GM19240 (cell line): Measurements from ENCODE around the gene INPP5D.

Experiments used
- DNase-seq: peaks from one replicate; pipeline ENCODE4 v3.0.0; 2011; ENCODE audit warnings: low spot score; ENCODE audit not compliant: insufficient read length

INPP5D gene

DNA sequence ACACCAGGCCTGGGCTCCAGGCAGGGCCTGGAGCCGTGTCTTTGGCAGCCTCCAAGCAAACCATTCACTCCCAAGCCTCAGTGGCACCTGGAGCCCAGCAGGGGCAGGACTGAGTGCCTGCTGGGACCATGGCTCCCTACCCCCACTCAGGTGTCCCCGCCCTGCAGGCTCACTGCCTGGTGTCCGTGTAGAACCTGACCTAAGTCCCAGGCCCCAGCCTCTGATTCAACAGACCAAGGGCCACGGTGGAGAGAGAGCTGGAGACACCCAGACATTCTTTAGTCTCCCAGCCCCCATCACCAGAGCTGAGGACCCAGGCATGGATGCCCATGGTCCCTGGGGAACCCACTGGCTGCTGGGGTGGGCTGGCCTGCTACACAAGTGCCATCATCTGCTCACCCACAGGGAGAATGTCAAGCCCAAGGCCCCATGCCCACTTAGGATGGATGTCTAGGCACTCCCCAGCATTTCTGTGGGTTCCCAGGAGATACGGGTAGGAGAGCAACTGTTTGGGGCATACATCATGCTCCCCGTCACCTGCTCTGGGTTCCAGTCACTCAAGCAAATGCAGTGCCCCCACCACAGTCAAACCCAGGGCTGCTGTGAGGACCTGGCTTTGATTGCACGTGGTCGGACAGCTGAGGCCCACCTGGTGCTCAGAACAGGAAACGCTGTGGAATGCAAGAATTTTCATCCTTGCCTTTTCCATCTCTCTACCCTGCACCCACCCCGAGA, 148.4 kb downstream of the INPP5D start:
- DNase-seq: no peak

DNA sequence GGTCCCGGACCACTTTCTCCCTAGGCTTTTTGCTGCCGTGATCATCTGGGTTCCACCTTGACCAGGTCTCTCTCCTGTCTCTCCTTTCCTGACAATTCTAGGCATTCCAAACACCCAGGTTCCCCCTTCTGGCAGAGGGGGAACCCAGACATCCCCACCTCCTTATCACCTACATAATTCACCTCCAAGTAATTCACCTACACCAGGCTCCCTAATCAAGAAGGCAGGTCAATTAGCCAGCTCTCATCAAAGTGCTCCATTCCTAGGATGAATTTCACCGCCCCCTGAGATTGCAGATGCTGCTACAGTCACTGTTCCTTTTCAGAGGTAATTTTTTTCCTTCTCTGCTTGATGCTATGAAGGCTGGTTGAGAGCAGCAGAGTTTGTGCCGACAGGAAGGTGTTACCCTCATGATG, 149.0 kb downstream of the INPP5D start:
- no peak for DNase-seq

DNA sequence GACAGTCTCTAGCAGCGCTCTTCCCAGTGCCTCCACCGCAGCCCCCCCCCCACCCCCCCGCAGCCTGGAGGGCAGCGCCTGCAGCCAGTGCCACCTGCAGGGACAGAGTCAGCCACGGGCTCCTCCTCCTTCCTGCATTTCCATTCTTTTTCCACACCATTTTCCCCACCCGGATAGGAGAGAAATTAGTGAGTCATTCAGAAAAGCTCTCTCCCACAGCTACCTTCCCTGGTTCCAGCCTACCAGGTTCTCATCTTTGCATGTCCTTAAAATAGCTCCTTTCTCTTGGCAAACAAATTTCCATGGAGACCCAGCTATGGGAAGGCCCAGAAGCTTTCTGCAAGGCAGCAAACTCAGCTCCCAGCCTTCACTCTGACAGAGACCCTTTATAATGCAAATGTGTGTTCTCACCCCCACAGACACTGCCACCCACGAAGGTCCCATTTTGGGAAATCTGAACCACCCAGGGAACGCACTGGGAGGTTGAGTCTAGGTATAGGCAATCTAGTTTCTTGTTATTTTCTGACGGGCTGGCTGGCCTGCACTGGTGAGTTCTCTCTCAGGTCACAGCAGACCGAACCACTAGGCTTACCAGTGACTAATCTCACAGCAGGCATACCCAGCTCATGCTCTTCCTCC, 149.5 kb downstream of the INPP5D start:
- no peak for DNase-seq

DNA sequence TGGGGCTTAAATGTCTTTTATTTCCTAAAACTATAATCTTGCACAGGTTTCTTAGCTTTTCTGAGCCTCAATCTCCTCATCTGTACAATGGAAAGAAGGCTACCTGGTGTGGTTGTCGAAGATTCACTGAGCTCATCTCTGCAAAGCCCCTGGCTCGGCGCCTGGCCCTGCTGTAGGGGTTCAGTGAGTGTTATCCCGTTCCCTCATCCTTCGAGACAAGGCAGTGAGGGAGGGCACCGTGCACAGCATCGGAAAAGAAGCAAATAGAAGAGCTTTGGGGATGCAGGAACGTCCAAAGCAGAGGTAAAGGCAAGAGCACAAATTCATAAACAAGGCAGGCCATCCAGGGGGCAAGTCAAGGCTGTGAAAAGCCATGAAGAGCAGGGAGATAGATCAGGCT, 150.1 kb downstream of the INPP5D start:
- no peak for DNase-seq

DNA sequence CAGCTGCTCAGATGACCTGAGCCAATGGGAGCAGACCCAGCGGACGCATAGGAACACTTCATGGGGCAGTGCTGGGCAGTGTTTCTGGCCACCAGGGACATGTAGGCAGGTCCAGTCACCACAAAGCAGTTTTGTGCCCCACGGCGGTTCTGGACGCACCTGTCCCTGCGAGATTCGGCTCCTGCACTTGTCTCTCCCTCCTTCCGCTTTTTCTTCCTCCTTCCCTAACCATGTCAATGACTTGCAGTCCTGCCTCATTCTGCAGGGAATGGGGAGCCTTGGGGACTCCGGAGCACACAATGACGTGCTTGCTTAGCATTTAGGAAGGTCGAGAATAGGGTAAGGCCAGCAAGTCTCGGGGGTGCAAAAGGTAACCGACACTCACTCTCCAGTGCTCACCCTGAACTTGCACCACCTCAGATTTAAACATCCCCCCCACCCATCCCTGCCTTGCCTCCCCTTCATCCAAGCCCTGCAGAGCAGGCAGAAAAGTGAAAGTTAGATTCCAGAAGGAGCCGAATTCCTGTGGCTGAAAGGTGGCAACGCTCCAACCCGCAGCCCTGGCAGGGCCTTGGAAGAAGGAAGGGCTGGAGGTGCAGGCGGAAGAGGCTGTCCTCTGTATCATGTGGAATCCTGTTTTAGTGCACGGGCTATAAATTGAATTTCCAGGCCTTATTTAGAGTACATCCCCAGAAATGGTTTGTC, 150.9 kb downstream of the INPP5D start:
- DNase-seq: no peak

DNA sequence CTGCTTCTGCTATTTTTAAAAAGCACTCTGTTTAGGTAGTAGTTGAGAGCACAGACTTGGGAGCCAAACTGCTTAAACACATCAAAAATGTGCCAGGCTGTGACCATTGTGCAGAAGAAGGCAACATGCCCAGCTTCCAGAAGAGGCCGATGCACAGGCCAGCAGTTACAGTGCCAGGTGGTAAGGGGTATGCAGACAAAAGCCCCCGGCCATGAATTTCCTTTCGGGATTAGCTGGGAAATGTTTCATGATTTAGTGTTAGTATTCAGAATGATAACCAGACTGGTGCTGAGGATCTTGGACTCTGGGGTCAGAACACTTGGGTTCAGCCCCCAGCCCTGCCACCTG, 151.4 kb downstream of the INPP5D start:
- no peak for DNase-seq

DNA sequence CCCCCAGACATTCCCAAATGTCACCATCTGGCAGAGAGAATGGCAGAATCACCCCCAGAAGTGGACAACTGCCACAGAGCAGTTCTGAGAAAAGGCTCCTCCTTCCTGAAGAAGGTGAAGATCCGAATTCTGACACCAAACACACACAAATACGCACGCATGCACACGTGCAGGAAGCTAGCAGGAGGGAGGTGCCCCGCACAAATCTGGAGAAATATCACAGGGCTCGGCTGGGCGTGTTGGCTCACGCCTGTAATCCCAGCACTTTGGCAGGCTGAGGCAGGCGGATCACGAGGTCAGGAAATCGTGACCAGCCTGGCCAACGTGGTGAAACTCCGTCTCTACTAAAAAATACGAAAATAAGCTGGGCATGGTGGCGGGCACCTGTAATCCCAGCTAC, 152.9 kb downstream of the INPP5D start:
- no peak for DNase-seq

DNA sequence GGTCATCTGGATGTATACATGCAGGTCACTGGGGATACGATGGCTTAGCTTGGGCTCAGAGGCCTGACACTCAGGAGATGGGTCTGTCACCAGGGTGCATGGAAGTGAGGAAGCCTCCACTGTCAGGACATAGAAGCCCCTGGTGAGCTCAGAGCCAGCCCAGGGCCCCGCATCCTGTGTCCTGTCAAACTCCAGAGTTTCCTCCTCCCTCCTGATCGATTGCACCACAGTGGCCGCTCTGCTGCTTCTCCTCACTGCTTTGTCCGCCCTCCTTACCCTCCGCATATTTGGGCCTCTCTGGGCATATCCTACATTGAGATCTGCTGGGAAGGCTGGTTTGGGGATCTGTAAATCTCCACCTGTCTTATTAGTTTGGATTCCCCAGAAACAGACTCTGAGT, 153.8 kb downstream of the INPP5D start:
- no peak for DNase-seq

DNA sequence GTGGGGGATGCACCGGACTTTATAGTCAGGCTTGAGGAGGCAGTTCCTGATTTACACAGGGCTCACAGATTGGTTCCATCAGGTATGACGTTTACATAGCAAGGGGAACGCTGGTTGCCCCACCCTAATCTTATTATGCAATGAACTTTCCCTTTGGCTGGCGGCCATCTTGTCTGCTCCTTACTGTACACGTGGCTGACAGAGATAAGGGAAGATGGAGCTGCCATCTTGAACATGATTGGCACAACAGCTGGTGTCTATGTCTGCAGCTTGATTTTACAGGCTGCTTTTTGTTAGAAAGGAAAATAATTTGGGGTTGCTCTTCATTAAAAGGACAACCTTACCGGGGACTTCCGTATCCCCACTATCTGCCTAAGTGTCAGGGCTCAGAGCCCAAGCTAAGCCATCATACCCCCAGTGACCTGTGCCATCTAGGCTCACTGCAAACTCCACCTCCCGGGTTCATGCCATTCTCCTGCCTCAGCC, 157.8 kb downstream of the INPP5D start:
- no peak for DNase-seq

DNA sequence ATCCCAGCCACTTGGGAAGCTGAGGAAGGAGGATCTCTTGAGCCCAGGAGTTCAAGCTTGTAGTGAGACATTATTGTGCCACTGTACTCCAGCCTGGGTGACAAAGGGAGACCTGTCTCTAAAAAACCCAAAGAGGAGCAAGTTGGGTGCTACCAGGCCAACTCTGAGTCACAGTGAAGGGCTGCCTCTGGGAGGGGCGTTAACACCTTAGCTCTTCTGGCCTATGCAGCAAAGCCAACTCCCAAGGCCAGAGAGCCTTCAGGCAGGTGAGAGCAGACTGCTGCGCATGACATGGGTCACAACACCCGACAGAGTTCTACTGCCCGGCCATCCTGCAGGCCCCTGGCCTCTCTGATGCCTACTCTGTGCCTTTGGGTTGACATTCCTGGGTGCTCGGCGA, 158.7 kb downstream of the INPP5D start:
- DNase-seq: no peak

DNA sequence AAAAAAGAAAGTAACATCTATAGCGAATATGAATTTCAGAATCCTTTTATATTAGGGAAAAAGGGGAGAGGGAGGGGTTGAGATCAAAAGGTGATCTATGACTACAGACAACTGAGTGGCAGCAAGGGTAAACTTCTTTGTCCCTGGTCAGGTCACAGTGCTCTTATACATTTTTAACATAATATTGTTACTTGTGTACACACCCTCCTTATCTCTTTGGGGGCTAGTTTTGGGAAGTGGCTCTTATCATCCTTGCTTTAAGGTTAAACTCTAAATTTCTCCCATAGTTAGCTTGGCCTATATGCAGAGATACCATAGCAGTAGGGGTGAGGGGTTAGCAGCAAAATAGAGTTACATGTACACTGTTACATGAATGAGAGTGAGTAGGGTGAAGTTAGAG, 159.7 kb downstream of the INPP5D start:
- no peak for DNase-seq

DNA sequence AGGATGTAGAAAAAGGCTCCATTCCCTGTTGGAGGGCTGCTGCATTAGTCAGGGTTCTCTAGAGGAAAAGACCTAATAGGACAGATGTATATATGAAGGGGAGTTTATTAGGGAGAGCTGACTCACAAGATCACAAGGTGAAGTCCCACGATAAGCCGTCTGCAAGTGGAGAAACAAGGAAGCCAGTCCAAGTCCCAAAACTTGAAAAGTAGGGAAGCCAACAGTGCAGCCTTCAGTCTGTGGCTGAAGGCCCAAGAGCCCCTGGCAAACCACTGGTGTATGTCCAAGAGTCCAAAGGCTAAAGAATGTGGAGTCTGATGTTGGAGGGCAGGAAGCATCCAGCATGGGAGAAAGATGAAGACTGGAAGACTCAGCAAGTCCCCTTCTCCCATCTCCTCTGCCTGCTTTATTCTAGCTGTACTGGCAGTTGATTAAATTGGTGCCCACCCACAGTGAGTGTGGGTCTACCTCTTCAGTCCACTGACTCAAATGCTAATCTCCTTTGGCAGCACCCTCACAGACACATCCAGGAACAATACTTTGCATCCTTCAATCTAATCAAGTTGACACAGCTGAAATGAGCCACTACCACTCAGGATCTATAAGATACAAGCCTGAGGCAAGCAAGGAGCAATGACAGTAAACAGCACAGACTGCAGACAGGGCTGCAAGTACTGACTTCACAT, 161.4 kb downstream of the INPP5D start:
- DNase-seq: no peak

DNA sequence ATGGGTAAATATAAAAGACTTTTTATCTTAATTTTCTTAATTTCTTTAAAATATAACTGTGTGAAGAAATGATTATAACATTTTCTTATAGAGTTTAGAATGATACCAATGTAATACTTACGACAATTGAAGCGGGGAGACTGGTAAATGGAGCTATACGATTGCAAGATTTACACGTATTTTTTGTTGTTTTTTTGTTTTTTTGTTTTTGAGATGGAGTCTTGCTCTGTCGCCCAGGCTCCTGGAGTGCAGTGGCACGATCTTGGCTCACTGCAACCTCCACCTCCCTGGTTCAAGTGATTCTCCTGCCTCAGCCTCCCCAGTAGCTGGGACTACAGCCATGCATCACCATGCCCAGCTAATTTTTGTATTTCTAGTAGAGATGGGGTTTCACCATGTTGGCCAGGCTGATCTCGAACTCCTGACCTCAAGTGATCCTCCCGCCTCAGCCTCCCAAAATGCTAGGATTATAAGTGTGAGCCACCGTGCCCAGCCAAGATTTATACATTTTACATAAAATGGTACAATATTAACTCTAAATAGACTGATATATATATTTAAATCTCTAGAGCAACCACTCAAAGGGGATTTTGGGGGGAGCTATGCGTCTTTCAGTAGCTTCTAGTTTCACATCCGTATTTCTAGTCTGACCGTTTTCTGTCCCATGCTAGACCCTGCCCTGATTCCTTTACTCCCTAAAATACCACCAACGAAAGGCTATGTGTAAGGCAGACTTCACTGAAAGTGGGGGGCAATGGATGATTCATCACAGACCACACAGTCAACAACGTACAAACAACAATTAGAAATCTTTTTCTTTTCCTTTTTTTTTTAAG, 163.1 kb downstream of the INPP5D start:
- peak; percentile 66 for DNase-seq

DNA sequence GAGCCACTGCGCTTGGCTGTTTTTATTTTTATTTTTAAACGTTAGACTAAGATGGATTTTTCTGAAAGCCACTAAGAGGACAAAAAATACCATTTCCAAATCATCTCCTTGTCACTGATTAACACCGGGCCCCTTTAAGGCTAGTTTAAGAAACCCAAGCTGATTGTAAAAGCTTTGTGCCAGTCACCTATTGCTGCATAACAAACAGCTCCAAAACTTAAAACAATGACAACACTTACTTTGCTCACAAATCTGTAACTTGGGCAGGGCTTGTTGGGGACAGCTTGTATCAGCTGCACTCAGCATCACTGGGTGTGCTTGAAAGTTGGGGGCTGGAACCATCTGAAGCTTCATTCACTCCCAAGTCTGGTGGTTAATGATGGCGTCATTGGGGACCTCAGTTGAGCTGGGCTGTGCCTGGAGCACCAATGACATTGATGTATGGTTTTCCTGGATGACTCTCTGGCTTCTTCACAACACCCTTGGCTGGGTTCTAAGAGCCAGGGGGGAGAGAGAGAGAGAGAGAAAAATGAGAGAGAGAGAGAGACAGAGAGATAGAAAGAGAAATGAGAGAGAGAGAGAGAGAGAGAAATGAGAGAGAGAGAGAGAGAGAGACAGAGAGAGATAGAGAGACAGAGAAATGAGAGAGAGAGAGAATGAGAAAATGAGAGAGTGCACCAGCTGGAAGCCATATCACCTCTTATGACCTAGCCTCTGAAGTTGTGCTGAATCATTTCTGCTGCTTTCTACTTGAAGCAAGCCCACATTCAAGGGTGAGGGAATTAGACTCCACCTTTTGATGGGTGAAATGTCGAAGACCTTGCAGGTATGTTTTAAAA, 165.3 kb downstream of the INPP5D start:
- DNase-seq: no peak

DNA sequence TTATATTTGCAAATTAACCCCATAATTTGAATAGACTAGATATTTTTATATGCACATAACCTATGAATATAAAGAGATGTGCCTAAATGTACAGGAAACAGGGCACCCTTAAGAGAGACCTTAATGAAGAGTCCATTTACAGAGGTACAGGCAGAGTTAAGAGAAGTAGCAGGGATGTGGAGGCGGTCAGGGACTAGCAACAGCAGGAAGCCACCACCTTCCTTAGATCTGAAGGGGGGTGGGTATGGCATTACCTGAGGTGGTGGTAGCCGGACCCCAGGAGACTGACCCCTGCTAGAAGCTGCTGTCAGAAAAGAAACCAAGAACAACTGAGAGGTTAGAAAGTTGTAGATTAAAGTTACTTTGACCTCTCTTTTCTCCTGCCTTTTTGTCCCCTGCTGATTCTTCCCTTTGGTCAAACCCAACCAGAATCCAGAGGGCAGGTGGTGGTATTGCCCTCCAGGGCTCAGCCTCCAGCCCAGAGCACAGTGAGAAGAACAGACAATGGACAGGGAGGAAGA, 166.4 kb downstream of the INPP5D start:
- no peak for DNase-seq

DNA sequence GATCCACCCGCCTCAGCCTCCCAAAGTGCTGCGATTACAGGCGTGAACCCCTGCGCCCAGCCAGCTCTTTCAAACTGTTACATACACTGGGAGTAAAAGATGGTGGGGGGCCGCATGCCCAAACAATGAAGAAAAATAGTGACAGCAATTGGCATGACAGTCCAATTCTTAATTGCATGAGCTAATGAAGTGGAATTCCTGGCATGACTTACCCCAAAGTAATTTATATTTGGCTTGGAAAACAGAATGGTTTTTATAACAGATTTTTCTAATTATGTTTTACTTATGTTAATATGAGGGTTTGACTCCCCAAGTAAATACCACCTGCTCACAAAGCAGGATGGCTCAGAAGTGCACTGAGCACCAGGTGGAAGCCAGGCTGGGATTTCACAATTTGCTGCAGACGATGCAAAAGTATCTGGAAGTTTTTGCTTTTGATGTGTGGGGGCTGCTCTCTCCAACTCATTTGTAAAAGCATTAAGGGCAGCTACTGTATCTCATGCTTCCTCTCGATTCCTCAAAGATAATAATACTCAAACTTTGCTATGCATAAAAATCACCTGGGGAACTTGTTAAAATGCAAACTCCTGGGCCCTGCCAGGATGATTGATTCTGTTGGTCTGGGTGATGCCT, 167.3 kb downstream of the INPP5D start:
- no peak for DNase-seq

DNA sequence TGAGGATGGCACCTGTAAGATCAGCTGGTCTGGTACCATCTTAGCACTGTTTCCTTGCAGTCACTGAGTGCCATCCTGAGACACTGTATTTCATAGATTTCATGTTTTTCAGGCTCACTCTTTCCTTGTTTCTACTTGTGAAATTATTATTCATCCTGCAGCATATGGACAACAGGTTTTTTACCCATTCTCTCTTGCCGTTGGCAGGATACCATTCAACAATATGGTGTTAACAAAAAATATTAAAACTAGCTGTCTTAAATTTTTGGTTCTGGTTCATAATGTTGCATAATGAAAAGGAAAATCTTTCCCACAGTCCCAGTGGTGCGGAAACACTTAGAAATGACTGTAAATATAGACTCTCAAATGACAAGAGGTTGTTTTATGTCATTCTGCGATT, 168.2 kb downstream of the INPP5D start:
- DNase-seq: no peak

DNA sequence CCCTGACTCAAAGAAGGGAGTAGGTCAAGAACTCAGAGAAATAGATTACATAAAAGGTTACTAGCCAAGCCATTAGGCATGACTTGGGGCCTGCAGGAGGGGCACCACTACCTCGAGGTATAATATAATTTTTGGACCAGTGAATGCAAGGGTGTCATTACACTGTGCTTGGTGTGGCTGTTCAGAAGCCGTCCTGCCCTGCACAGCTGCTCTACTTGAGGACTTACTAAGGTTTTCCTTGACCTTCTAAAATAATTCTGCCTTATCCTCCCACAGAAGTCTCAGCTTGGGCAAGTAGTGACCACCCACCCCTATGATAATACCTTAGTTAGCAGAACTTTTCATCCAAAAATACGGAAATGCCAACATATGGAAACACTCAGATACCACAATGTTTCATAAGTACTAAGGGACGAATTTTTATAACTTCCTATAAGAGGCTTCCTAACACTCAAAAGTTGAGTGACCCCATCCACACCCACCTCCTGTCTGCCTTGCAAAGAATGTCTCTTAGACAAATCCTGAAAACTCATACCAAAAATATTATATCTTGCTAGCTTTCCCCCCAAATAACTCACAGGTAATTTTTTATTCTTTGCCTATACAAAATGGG, 173.6 kb downstream of the INPP5D start:
- no peak for DNase-seq

DNA sequence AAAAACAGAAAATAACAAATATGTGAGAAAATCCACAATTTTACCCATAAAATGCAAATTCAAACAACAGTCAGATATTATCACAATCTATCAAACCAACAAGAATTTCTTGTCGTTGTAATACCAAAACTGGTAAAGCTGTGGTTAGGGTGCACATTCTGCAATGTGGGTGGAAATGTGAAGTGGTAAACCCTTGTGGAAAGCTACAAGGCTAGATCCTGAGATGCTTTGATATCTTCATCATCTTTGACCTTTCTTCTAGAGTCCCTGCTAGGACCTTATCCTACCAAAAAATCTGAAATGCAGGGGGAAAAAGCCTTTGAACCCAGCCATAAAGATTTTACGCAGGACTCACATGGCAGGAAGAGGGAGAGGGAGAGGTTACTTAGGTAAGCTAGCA, 174.1 kb downstream of the INPP5D start:
- DNase-seq: no peak
